ENCODE results near the gene C5. TPM values are rescaled to one million over a fixed set of nuclear protein-coding genes. Genes with fewer than 3 reads are reported as not detected.

Gene C5
- total and polyA plus RNA-seq, 4 donors, result 4.5 to 9.7 (median 7.4) TPM

DNA sequence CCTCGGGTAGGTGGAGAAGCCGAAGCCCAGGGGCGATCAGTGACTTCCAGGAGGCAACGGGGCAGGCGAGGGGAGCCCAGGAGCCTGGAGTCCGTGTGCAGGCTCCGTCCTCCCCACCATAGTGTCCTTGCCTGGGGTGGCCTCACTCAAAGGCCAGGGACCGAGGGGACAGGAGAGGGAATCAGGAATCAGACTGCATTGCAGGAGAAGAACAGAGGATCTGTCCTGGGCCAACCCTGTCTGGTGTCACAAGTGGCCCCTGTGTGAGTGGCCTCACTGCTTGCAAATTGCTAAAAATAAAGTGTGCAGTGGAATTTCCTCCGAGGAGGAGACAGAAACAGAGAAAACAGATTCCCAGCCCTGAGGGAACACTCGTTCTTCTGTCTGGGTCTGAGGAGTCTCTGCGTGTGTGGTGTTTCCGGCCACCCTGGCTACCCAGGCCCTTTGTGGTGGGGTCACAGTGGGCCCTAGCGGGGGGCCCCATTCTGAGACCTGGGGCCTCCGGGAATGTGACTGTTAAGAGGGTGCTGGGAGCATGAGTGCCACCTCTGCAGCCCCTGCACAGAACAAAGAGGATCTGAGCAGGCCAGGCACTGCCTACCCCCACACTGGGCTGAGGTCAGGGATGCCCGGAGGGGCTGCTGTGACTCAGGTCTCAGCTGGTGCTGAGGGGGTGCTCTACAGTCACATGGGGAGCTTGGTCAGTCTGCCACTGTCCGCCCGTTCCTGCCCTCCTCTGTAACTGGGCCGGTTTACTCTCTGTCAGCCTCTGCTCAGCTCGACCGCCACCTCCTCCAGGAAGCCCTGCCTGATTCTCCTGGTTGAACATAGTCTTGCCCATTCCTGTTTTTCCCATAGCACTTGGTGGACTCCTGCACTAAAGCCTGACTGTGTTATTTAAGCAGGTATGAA, 130.9 kb downstream of the C5 start:
- Histone ChIP-seq H3K4me1 (ENCODE audit: control insufficient read depth, insufficient read depth, low read length) (peaks cover 16% of the 10 kb centered on the region), H3K4me3 (ENCODE audit: low read depth, low read length) (no peak overlapping the region), H3K36me3 (ENCODE audit: control insufficient read depth, insufficient read depth, low read length) (peaks cover 3% of the 10 kb centered on the region), H3K27me3 (ENCODE audit: control insufficient read depth, insufficient read depth, low read length) (no peaks in the 10 kb centered on the region), H3K27ac (ENCODE audit: low read depth, low read length) (peak overlapping the region; percentile 57), H3K9me3 (ENCODE audit: control insufficient read depth, insufficient read depth, low read length) (no peaks in the 10 kb centered on the region)
- WGBS (ENCODE audit: insufficient coverage), result 73% methylated on average over 18 of the region's 20 CpGs
- no peak for DNase-seq (ENCODE audit: low read depth in 4 of 6, low spot score in 6 of 6)

DNA sequence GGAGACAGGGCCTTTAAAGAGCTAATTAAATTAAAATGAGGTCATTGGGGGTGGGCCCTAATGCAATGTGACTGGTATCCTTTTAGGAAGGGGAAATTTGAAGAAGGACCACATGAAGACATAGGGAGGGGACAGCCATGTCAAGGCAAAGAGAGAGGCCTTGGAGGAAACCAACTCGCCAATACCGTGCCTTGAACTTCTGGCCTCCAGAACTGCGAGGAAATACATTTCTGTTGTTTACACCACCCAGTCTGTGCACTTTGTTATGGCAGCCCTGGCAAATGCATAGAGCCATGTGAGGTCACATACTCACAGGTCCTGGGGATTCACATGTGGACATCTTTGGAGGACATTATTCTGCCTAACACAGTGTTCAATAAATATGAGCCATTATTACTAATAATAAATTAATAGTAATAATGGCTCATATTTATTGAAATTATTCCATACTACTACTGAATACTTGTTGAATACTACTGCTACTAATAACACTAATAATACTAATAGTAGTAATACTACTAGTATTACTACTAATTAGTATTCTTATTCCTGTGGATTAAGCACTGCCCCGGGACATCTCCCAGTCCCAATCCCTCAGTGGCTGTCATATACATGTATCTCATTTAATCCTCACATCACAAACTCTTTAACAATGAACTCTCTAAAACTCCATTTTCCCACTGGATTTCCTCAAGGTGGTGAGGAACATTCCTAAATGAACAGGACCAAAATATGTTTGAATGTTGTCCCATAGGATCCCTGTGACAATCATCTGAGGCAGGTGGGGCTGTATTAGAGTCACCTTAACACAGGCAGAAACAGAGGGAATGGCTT, 131.9 kb downstream of the C5 start:
- 100% methylated on average over 1 of the region's 4 CpGs for WGBS (ENCODE audit: insufficient coverage)
- peaks cover 7% of the 10 kb centered on the region for H3K36me3 ChIP-seq (ENCODE audit: control insufficient read depth, insufficient read depth, low read length)
- no peak overlapping the region for H3K4me3 ChIP-seq (ENCODE audit: low read depth, low read length)
- DNase-seq (ENCODE audit: low read depth in 4 of 6, low spot score in 6 of 6), result no peak
- no peaks in the 10 kb centered on the region for H3K27me3 ChIP-seq (ENCODE audit: control insufficient read depth, insufficient read depth, low read length)
- no peaks in the 10 kb centered on the region for H3K9me3 ChIP-seq (ENCODE audit: control insufficient read depth, insufficient read depth, low read length)
- peaks cover 18% of the 10 kb centered on the region for H3K4me1 ChIP-seq (ENCODE audit: control insufficient read depth, insufficient read depth, low read length)
- peak overlapping the region; percentile 57 for H3K27ac ChIP-seq (ENCODE audit: low read depth, low read length)

DNA sequence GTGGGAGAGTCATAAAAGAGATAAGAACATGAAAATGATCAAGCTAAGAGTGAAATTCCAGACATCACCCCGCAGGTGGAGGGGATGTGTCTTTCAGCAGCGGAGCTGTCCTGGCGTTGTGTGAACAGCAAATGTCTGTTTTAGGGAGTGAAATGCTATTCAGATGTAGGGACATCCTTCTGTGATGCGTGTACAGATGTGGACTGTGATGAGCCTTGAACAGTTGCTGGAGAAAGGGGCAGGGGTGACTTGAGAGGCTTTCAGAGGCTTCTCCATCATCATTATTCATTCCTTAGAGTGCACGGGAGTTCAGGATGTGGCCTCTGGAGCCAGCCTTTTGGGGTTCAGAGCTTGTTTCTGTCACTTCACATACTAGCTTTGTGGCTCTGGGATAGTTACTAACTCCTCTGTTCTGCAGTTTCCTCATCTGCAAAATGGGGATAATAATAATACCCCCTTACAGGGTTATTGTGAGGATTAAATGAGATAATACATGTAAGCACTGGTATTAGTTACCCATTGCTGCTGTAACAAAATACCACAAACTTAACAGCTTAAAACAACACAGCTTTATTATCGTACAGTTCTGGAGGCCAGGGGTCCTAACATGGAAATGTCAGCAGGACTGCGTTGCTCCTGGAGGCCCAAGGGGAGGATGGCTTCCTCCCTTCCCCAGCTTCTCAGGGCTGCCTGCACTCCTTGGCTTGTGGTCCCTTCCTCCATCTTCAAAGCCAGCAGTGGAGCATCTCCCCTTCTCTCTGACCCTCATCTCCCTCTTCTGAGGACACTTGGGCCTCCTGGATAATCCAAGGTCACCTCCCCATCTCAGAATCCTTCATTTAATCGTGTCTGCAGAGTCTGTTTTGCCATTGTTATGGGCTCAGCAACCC, 132.8 kb downstream of the C5 start:
- no peak for DNase-seq (ENCODE audit: low read depth in 4 of 6, low spot score in 6 of 6)
- Histone ChIP-seq H3K27me3 (ENCODE audit: control insufficient read depth, insufficient read depth, low read length) (no peaks in the 10 kb centered on the region), H3K36me3 (ENCODE audit: control insufficient read depth, insufficient read depth, low read length) (peaks cover 10% of the 10 kb centered on the region), H3K4me1 (ENCODE audit: control insufficient read depth, insufficient read depth, low read length) (peaks cover 18% of the 10 kb centered on the region), H3K9me3 (ENCODE audit: control insufficient read depth, insufficient read depth, low read length) (no peaks in the 10 kb centered on the region), H3K27ac (ENCODE audit: low read depth, low read length) (no peak overlapping the region), H3K4me3 (ENCODE audit: low read depth, low read length) (no peak overlapping the region)
- 86% methylated on average over 6 of the region's 8 CpGs for WGBS (ENCODE audit: insufficient coverage)

DNA sequence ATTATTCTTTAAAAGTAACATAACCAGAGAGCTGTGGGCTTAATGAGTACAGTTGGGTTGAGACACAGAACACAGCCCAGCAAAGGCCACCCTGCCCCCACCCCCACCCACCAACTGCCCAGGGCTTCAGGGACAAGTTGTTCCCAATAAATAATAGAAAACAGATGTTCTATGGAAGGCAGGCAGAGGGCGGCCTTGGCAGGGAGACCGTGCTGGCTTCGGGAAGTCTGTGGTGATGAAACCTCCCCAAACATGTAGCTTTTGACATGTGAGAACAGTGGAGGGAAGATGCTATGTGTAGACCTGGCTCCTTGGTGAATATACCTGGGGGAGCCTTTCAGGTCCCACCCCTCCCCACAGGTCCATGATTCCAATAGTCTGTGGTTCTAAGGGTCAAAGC, 133.5 kb downstream of the C5 start:
- H3K27ac ChIP-seq (ENCODE audit: low read depth, low read length), result no peak overlapping the region

GRCh38 chr9:120915854-120916470, 134.1 kb downstream of the C5 start:
- no peaks in the 10 kb centered on the region for H3K27me3 ChIP-seq (ENCODE audit: control insufficient read depth, insufficient read depth, low read length)

More for the DNA sequence above, 133.5 kb downstream of the C5 start:
- H3K27me3 ChIP-seq (ENCODE audit: control insufficient read depth, insufficient read depth, low read length), result no peaks in the 10 kb centered on the region
- DNase-seq (ENCODE audit: low read depth in 4 of 6, low spot score in 6 of 6), result peak in 1 of 6 donors; percentile 23
- H3K4me3 ChIP-seq (ENCODE audit: low read depth, low read length), result no peak overlapping the region
- peaks cover 10% of the 10 kb centered on the region for H3K36me3 ChIP-seq (ENCODE audit: control insufficient read depth, insufficient read depth, low read length)
- H3K9me3 ChIP-seq (ENCODE audit: control insufficient read depth, insufficient read depth, low read length), result no peaks in the 10 kb centered on the region
- WGBS (ENCODE audit: insufficient coverage), result no CpG with 5 or more reads among the region's 3 CpGs
- H3K4me1 ChIP-seq (ENCODE audit: control insufficient read depth, insufficient read depth, low read length), result peaks cover 18% of the 10 kb centered on the region

DNA sequence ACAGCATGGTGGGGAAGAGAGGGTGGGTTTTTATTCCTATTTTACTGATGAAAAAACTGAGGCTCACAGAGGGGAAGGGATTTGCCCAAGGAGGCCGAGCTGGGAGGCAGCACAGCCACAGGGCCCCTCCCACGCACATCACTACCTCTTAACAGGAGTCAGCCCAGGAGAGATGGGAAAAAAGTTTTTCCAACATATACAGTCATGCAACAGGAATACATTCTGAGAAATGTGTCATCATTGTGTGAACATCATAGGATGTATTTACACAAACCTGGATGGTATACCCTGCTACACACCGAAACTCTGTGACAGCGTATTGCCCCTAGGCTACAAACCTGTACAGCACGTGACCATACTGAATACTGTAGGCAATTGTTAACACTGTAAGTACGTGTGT, 135.1 kb downstream of the C5 start:
- Histone ChIP-seq H3K27ac (ENCODE audit: low read depth, low read length) (no peak overlapping the region), H3K4me1 (ENCODE audit: control insufficient read depth, insufficient read depth, low read length) (peaks cover 18% of the 10 kb centered on the region), H3K36me3 (ENCODE audit: control insufficient read depth, insufficient read depth, low read length) (peaks cover 17% of the 10 kb centered on the region), H3K9me3 (ENCODE audit: control insufficient read depth, insufficient read depth, low read length) (no peaks in the 10 kb centered on the region), H3K4me3 (ENCODE audit: low read depth, low read length) (no peak overlapping the region), H3K27me3 (ENCODE audit: control insufficient read depth, insufficient read depth, low read length) (no peaks in the 10 kb centered on the region)
- no peak for DNase-seq (ENCODE audit: low read depth in 4 of 6, low spot score in 6 of 6)
- WGBS (ENCODE audit: insufficient coverage), result no CpG with 5 or more reads among the region's 6 CpGs

More at GRCh38 chr9:120915854-120916470, 134.1 kb downstream of the C5 start:
- Histone ChIP-seq H3K27ac (ENCODE audit: low read depth, low read length) (no peak overlapping the region), H3K4me1 (ENCODE audit: control insufficient read depth, insufficient read depth, low read length) (peaks cover 18% of the 10 kb centered on the region), H3K9me3 (ENCODE audit: control insufficient read depth, insufficient read depth, low read length) (no peaks in the 10 kb centered on the region), H3K4me3 (ENCODE audit: low read depth, low read length) (no peak overlapping the region), H3K36me3 (ENCODE audit: control insufficient read depth, insufficient read depth, low read length) (peaks cover 16% of the 10 kb centered on the region)
- WGBS (ENCODE audit: insufficient coverage), result no CpG with 5 or more reads among the region's 5 CpGs
- DNase-seq (ENCODE audit: low read depth in 4 of 6, low spot score in 6 of 6), result no peak

DNA sequence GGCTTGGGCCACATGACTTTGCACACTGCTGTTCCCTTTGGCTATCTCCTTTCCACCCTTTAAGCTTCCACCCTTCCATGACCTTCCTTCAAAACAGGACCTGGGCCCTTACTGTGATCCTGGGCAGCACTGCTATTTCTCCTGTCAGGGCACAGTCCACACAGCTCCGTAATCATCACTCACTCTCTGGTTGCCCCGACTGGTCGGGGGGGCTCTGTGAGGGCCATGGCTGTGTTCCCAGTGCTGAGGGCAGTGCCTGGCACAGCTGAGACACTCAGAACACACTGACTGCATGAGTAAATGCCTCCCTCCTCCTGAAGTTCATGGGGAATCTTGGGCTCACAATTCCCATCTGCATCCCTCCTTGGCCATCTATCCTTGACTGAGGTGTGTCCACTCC, 135.7 kb downstream of the C5 start:
- DNase-seq (ENCODE audit: low read depth in 4 of 6, low spot score in 6 of 6), result peak in 1 of 6 donors; percentile 50
- peaks cover 13% of the 10 kb centered on the region for H3K4me1 ChIP-seq (ENCODE audit: control insufficient read depth, insufficient read depth, low read length)
- WGBS (ENCODE audit: insufficient coverage), result 61% methylated on average over 3 of the region's 3 CpGs
- H3K27me3 ChIP-seq (ENCODE audit: control insufficient read depth, insufficient read depth, low read length), result no peaks in the 10 kb centered on the region
- no peak overlapping the region for H3K27ac ChIP-seq (ENCODE audit: low read depth, low read length)
- H3K4me3 ChIP-seq (ENCODE audit: low read depth, low read length), result no peak overlapping the region
- H3K36me3 ChIP-seq (ENCODE audit: control insufficient read depth, insufficient read depth, low read length), result peaks cover 22% of the 10 kb centered on the region
- H3K9me3 ChIP-seq (ENCODE audit: control insufficient read depth, insufficient read depth, low read length), result no peaks in the 10 kb centered on the region

DNA sequence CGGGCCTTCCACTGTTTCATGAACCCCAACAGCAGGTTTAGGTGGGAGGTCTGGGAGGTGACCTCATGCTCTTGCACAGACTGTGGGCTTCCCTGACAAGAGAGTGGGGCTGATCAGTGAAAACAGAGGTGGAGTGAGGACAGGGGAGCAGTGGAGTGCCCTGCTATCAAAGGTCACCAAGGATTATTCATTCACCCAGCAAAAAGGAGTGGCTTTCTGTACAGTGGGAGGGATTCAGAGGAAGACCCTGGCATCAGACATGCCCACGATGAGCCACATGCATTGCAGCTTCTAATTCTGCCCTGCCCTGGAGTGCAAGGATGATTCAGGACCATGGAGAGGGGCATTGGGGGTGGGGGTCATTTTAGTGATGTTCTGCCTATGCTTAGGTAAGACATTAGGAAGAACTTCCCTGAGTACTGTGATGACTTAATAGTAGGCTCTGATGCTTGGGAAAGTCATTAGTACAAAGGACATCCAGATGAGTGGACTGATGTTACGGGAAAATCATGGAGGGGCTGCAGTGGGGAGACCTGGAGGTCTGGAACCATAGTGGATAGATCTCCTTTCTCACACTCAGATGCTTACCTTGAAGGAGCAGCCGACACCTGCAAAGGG, 136.3 kb downstream of the C5 start:
- 88% methylated on average over 4 of the region's 4 CpGs for WGBS (ENCODE audit: insufficient coverage)
- Histone ChIP-seq H3K9me3 (ENCODE audit: control insufficient read depth, insufficient read depth, low read length) (no peaks in the 10 kb centered on the region), H3K4me3 (ENCODE audit: low read depth, low read length) (no peak overlapping the region), H3K27ac (ENCODE audit: low read depth, low read length) (no peak overlapping the region), H3K4me1 (ENCODE audit: control insufficient read depth, insufficient read depth, low read length) (peaks cover 7% of the 10 kb centered on the region), H3K27me3 (ENCODE audit: control insufficient read depth, insufficient read depth, low read length) (no peaks in the 10 kb centered on the region), H3K36me3 (ENCODE audit: control insufficient read depth, insufficient read depth, low read length) (peaks cover 21% of the 10 kb centered on the region)
- DNase-seq (ENCODE audit: low read depth in 4 of 6, low spot score in 6 of 6), result no peak

All from spinal cord (tissue), 10 donors.